K562 (cell line): Measurements from ENCODE around the gene TMEM131L. TPM values are rescaled to one million over a fixed set of nuclear protein-coding genes. Genes with fewer than 3 reads are reported as not detected.

ENCODE experiments used
- ATAC-seq: fragments of 200-7000 bp; cut with Tn5 transposase; 3 replicates; pipeline ENCODE4 v1.9.1; 2020; ENCODE audit warnings: moderate library complexity
- BruUV-seq: library from RNA; stranded (reverse); fragments of 400-500 nt; replicated peaks from 2 replicates; lab custom pipeline; 2021; lab: Mats Ljungman, UMichigan
- CTCF ChIA-PET: fragments of 300-600 bp; formaldehyde crosslinking; extraction: SDS; loops from one replicate; lab custom pipeline; 2021; ENCODE audit warnings: low intra/inter-chr PET ratio; lab: Yijun Ruan, JAX
- POLR2A ChIA-PET: fragments of 300-600, 350-650 bp; sonication (Branson Sonifier 250); formaldehyde crosslinking; extraction: SDS; loops from one replicate; lab custom pipeline; 2021; ENCODE audit warnings: antibody characterized with exemption, inconsistent platforms; lab: Yijun Ruan, JAX
- DNase-seq, 4 experiments: peaks; one replicate each; pipeline versions ENCODE4 v3.0.0 to v3.0.0-alpha.2; 2011 to 2018; ENCODE audit warnings: low spot score in 3 of 4, mixed read lengths in 3 of 4; ENCODE audit errors: extremely low read depth in 1 of 4
- FAIRE-seq: peaks from 2 replicates; lab custom pipeline; 2011; peaks lifted over from hg19 to GRCh38; lab: Jason Lieb, UNC
- H2AFZ ChIP-seq: 2 replicates; pipeline ENCODE4 v1.6.0; 2011; ENCODE audit warnings: low read depth, low read length, control low read depth, inconsistent platforms
- H3K27ac ChIP-seq: fragments of 200-600 bp; 3 replicates; pipeline ENCODE4 v1.8.0; 2011; ENCODE audit warnings: low read depth, mild to moderate bottlenecking, control low read depth, inconsistent platforms, low read length, moderate library complexity, mixed read lengths; ENCODE audit errors: extremely low read depth
- H3K27me3 ChIP-seq, 2 experiments: fragments of 300-600 bp in 1 of 2; 2 replicates in 1 of 2; 3 replicates in 1 of 2; pipeline versions ENCODE4 v1.6.0 to v1.8.0; 2011; ENCODE audit warnings: inconsistent platforms in 2 of 2, low read length in 2 of 2, mild to moderate bottlenecking in 1 of 2, mixed read lengths in 1 of 2, moderate library complexity in 1 of 2; ENCODE audit not compliant: control insufficient read depth in 2 of 2, insufficient read depth in 2 of 2
- H3K36me3 ChIP-seq: fragments of 300-600 bp; 3 replicates; pipeline ENCODE4 v1.8.0; 2011; ENCODE audit warnings: mild to moderate bottlenecking, low read length, inconsistent platforms; ENCODE audit not compliant: control insufficient read depth, insufficient read depth
- H3K4me1 ChIP-seq, 2 experiments: fragments of 200-600 bp in 1 of 2; replicated peaks in 1 of 2; 2 replicates in 1 of 2; 3 replicates in 1 of 2; pipeline versions ENCODE4 v1.5.1 to v1.8.0; 2011; ENCODE audit warnings: inconsistent platforms in 2 of 2, low read length in 2 of 2, mild to moderate bottlenecking in 1 of 2, mixed read lengths in 1 of 2, moderate library complexity in 1 of 2; ENCODE audit not compliant: control insufficient read depth in 2 of 2, insufficient read depth in 2 of 2
- H3K4me2 ChIP-seq: 2 replicates; pipeline ENCODE4 v1.6.1; 2011; ENCODE audit warnings: low read length, control low read depth, inconsistent platforms, mixed read lengths; ENCODE audit not compliant: insufficient read depth
- H3K4me3 ChIP-seq: fragments of 200-600 bp; sonication (generic), shearing (Covaris generic); 2 replicates; pipeline ENCODE4 v1.5.1; 2016; ENCODE audit warnings: control low read depth, inconsistent platforms
- H3K79me2 ChIP-seq: fragments of 200-600 bp; 3 replicates; pipeline ENCODE4 v1.8.0; 2011; ENCODE audit warnings: low read length, inconsistent platforms; ENCODE audit not compliant: control insufficient read depth, insufficient read depth
- H3K9ac ChIP-seq, 2 experiments: 2 replicates each; pipeline versions ENCODE4 v1.6.0 to v1.6.1; 2011; ENCODE audit warnings: low read depth in 2 of 2, low read length in 2 of 2, control low read depth in 1 of 2, inconsistent platforms in 1 of 2, mild to moderate bottlenecking in 1 of 2, mixed read lengths in 1 of 2; ENCODE audit not compliant: insufficient read depth in 1 of 2
- H3K9me1 ChIP-seq: one replicate; pipeline ENCODE4 v1.6.0; 2011; ENCODE audit warnings: inconsistent platforms, mild to moderate bottlenecking, low read length, moderate library complexity; ENCODE audit not compliant: control insufficient read depth, insufficient read depth
- H3K9me3 ChIP-seq: replicated peaks from 2 replicates; pipeline ENCODE4 v1.5.1; 2011; ENCODE audit warnings: low read depth, low read length, inconsistent platforms; ENCODE audit not compliant: control insufficient read depth, insufficient read depth
- H4K20me1 ChIP-seq: replicated peaks from 2 replicates; pipeline ENCODE4 v1.6.1; 2011; ENCODE audit warnings: low read length, inconsistent platforms, mixed read lengths; ENCODE audit not compliant: control insufficient read depth, insufficient read depth
- BRD4 ChIP-seq: fragments of 200-600 bp; sonication (generic); IDR thresholded peaks from 2 replicates; pipeline ENCODE4 v1.6.1; 2017; ENCODE audit warnings: inconsistent platforms
- CBX1 ChIP-seq: sonication (generic); IDR thresholded peaks from 2 replicates; pipeline ENCODE4 v1.6.1; 2016; ENCODE audit warnings: antibody characterized with exemption, low read depth, mild to moderate bottlenecking
- CBX5 ChIP-seq: IDR thresholded peaks from 2 replicates; pipeline ENCODE4 v1.6.1; 2014; ENCODE audit warnings: low read depth, borderline replicate concordance
- FUS ChIP-seq: fragments of 200-400 bp; formaldehyde crosslinking; optimal IDR thresholded peaks from 2 replicates; pipeline ENCODE3; 2017; ENCODE audit warnings: low read depth, low read length
- KAT7 ChIP-seq: sonication (generic); formaldehyde crosslinking; IDR thresholded peaks from 2 replicates; pipeline ENCODE4 v1.8.0; 2022; ENCODE audit warnings: missing genetic modification reagents, mild to moderate bottlenecking, borderline replicate concordance
- KLF1 ChIP-seq: fragments of 450-650 bp; IDR thresholded peaks from 2 replicates; pipeline ENCODE4 v1.6.1; 2016; ENCODE audit warnings: missing genetic modification characterization, missing compliant biosample characterization
- MAFG ChIP-seq: fragments of 450-650 bp; conservative IDR thresholded peaks from 2 replicates; pipeline ENCODE4 v1.6.1; 2016; ENCODE audit warnings: missing genetic modification characterization, missing compliant biosample characterization
- MCM2 ChIP-seq: fragments of 450-650 bp; IDR thresholded peaks from 2 replicates; pipeline ENCODE4 v1.6.1; 2017; ENCODE audit warnings: low read depth, mild to moderate bottlenecking
- MEF2A ChIP-seq: IDR thresholded peaks from 2 replicates; pipeline ENCODE4 v1.6.1; 2011; ENCODE audit warnings: low read depth, mild to moderate bottlenecking, low read length, moderate library complexity; ENCODE audit not compliant: control insufficient read depth
- NFYB ChIP-seq: IDR thresholded peaks from 2 replicates; pipeline ENCODE4 v1.6.1; 2011; ENCODE audit warnings: mild to moderate bottlenecking, moderate library complexity; ENCODE audit not compliant: insufficient read length; ENCODE audit errors: extremely low read depth
- NONO ChIP-seq, 2 experiments: fragments of 200-400 bp in 1 of 2; fragments of 450-650 bp in 1 of 2; formaldehyde crosslinking in 1 of 2; IDR thresholded peaks; 2 replicates each; pipeline ENCODE4 v1.6.1; 2017; ENCODE audit warnings: low read depth in 2 of 2, mild to moderate bottlenecking in 2 of 2, moderate library complexity in 2 of 2, low read length in 1 of 2
- PCBP1 ChIP-seq: fragments of 200-400 bp; formaldehyde crosslinking; IDR thresholded peaks from 2 replicates; pipeline ENCODE4 v1.6.1; 2018; ENCODE audit warnings: mild to moderate bottlenecking, low read depth, low read length; ENCODE audit not compliant: poor library complexity, severe bottlenecking
- RBM17 ChIP-seq: fragments of 200-400 bp; formaldehyde crosslinking; IDR thresholded peaks from 2 replicates; pipeline ENCODE4 v1.6.1; 2017; ENCODE audit warnings: low read depth, mild to moderate bottlenecking, low read length, borderline replicate concordance
- RHOXF2B ChIP-seq: fragments of 250-450 bp; sonication (Bioruptor Pico); conservative IDR thresholded peaks from 2 replicates; pipeline ENCODE4 v1.5.1; 2021
- TSC22D4 ChIP-seq: fragments of 450-650 bp; IDR thresholded peaks from 2 replicates; pipeline ENCODE4 v1.6.1; 2016; ENCODE audit warnings: missing genetic modification characterization, missing biosample characterization, control low read depth
- WHSC1 ChIP-seq: IDR thresholded peaks from one replicate; pipeline ENCODE4 v1.6.1; 2012; ENCODE audit warnings: low read length, control low read depth, inconsistent platforms
- ZFX ChIP-seq: sonication (generic); formaldehyde crosslinking; IDR thresholded peaks from 2 replicates; pipeline ENCODE4 v1.8.0; 2022; ENCODE audit warnings: mild to moderate bottlenecking, missing genetic modification reagents, moderate library complexity
- ZNF41 ChIP-seq: fragments of 250-450 bp; sonication (Bioruptor Pico); conservative IDR thresholded peaks from 2 replicates; pipeline ENCODE4 v1.4.0; 2020; ENCODE audit warnings: mild to moderate bottlenecking
- ZNF79 ChIP-seq: fragments of 250-450 bp; sonication (Bioruptor Pico); IDR thresholded peaks from 2 replicates; pipeline ENCODE4 v1.4.0; 2020; ENCODE audit warnings: low read depth, mild to moderate bottlenecking, moderate library complexity
- WGBS: fragments of 100-300 bp; shearing (Covaris generic); methylation state at CpG from one replicate; pipeline ENCODE4 v1.1.6; 2016; ENCODE audit warnings: low coverage, mixed read lengths; ENCODE audit not compliant: insufficient coverage; ENCODE audit errors: missing lambda C conversion rate; 5-methylcytosine and 5-hydroxymethylcytosine counted together
- in situ Hi-C: fragments of 300-500 bp; cut with MboI; formaldehyde crosslinking; loops from 4 replicates; pipeline ENCODE4 v1.15.0; 2018; ENCODE audit warnings: inconsistent platforms, mixed read lengths
- intact Hi-C: fragments of 100-400 bp; cut with micrococcal nuclease; formaldehyde crosslinking; loops from 2 replicates; pipeline ENCODE4 v1.14.2; 2022
- polyA plus RNA-seq, 8 experiments: library from polyadenylated mRNA; depleted of rRNA in 4 of 8; stranded (reverse) in 5 of 8; unstranded in 3 of 8; fragments of >200 nt; fragmentation: Nextera tagmentation in 2 of 8; fragmentation: Illumina TruSeq in 1 of 8; extraction: Ambion mirVana in 2 of 8; extraction: Trizol in 1 of 8; gene quantifications; 2 replicates each; pipeline versions ENCODE4 v1.2.1 to v1.2.3, GENCODE V29; 2011 to 2014; ENCODE audit warnings: inconsistent platforms in 1 of 8, missing spikeins in 1 of 8
- total RNA-seq, 7 experiments: library from RNA; depleted of rRNA in 6 of 7; stranded (reverse); fragments of >200 nt in 6 of 7; fragmentation: Illumina TruSeq in 2 of 7; extraction: Trizol in 2 of 7; gene quantifications; 2 replicates each; pipeline versions ENCODE4 v1.2.1 to v1.2.3, GENCODE V29; 2011 to 2021; ENCODE audit warnings: low replicate concordance in 1 of 7
- TF ChIP-seq, protein P1 (sequence below): fragments of 450-650 bp; formaldehyde crosslinking; IDR thresholded peaks from 2 replicates; pipeline ENCODE4 v1.4.0; 2022; ENCODE audit warnings: missing genetic modification characterization

Gene TMEM131L
- total and polyA plus RNA-seq, 9 of the 15 experiments (the other 6 are each of a cell fraction or from before 2014, with no cell fraction given), result 1.2 to 20.8 (median 12.9) TPM

DNA sequence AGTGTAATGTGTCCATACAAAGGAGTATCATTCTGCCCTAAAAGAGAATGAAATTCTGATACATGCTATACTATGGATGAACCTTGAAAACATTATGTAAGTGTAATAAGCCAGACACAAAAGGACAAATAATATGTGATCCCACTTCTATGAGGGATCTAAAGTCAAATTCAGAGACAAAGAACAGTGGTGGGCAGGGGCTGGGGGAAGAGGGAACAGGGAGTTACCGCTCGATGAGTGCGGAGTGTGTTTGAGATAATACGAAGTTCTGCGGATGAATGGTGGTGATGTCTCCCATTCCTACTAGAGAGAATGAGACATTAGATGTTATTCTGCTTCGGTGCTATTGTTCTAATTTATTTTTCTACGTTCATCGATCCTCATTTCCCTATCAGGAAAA lies 171.9 kb downstream of the TMEM131L start:
- Histone ChIP-seq H3K79me2 (no peaks in the 10 kb centered on the region), H3K9me1 (no peaks in the 10 kb centered on the region), H3K4me2 (no peak overlapping the region), H3K36me3 (peaks cover 35% of the 10 kb centered on the region), H4K20me1 (no peaks in the 10 kb centered on the region), H3K9me3 (no peaks in the 10 kb centered on the region), H3K27me3 (no peaks in the 10 kb centered on the region), H3K4me3 (no peak overlapping the region), H3K4me1 (peaks cover 0 to 7% of the 10 kb centered on the region in 2 experiments; a peak in 2 of 5 replicates), H2AFZ (no peak overlapping the region), H3K27ac (no peak overlapping the region), H3K9ac (no peak overlapping the region)
- peak; percentile 11 for FAIRE-seq
- CTCF ChIA-PET, result no interaction called here
- POLR2A ChIA-PET, result no interaction called here
- no peak for ATAC-seq
- TF ChIP-seq NONO (IDR thresholded peaks at IDR 0.05; ENCODE audit: low read depth in 2 of 2, low read length in 1 of 2), result no peak
- TF ChIP-seq MCM2, result no peak
- no peak for TF ChIP-seq PCBP1
- TF ChIP-seq TSC22D4, result no peak
- no peak for TF ChIP-seq CBX1
- no peak for TF ChIP-seq WHSC1
- TF ChIP-seq KLF1 (tag), result no peak
- TF ChIP-seq ZNF79, result no peak
- TF ChIP-seq NFYB, result no peak
- no peak for TF ChIP-seq MAFG (tag)
- no peak for TF ChIP-seq MEF2A
- TF ChIP-seq BRD4, result no peak
- TF ChIP-seq ZNF41, result no peak
- TF ChIP-seq CBX5, result no peak
- TF ChIP-seq RHOXF2B (CRISPR knock-in tag), result no peak
- no peak for TF ChIP-seq KAT7
- TF ChIP-seq FUS, result no peak
- TF ChIP-seq, protein P1, sequence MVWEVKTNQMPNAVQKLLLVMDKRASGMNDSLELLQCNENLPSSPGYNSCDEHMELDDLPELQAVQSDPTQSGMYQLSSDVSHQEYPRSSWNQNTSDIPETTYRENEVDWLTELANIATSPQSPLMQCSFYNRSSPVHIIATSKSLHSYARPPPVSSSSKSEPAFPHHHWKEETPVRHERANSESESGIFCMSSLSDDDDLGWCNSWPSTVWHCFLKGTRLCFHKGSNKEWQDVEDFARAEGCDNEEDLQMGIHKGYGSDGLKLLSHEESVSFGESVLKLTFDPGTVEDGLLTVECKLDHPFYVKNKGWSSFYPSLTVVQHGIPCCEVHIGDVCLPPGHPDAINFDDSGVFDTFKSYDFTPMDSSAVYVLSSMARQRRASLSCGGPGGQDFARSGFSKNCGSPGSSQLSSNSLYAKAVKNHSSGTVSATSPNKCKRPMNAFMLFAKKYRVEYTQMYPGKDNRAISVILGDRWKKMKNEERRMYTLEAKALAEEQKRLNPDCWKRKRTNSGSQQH (CRISPR knock-in tag), result no peak
- no peak for TF ChIP-seq RBM17
- no peak for TF ChIP-seq ZFX (CRISPR knock-in tag)
- BruUV-seq, result no TSS peak
- in situ Hi-C loops, result loop anchor here (10.0 kb wide), 1 partner anchor 783 kb away; no protein-coding TSS in a partner anchor
- DNase-seq, result no peak
- 89% methylated on average over 7 of the region's 8 CpGs for WGBS
- intact Hi-C loops, result no loop called here
